ENCODE results near the gene ACOXL. TPM values are rescaled to one million over a fixed set of nuclear protein-coding genes. Genes with fewer than 3 reads are reported as not detected.

Gene ACOXL
- total and polyA plus RNA-seq, 10 of the 15 experiments (the other 5 are each of a cell fraction or from before 2014, with no cell fraction given), result 0.05 to 1.3 (median 0.71) TPM

- ChIA-PET POLR2A (no interaction called here), RAD21 (ENCODE audit: unreplicated experiment) (no interaction called here)
- intact Hi-C loops (cut with micrococcal nuclease; ENCODE audit: unreplicated experiment), result no loop called here
These were observed 292.9 kb downstream of the ACOXL start for GRCh38 chr2:111025288-111025687.

GRCh38 chr2:111028720-111029119 is 296.3 kb downstream of the ACOXL start:
- H3K4me2 ChIP-seq (ENCODE audit: control insufficient read depth, insufficient read depth), result no peak overlapping the region
- peaks cover 11% of the 10 kb centered on the region for H3K4me1 ChIP-seq (ENCODE audit: control insufficient read depth, insufficient read depth, low read length)
- H2AFZ ChIP-seq (ENCODE audit: control insufficient read depth, low read depth, low read length), result no peak overlapping the region
- H3K9ac ChIP-seq (ENCODE audit: control insufficient read depth, insufficient read depth, low read length), result no peak overlapping the region
- DNase-seq (ENCODE audit: low read depth, low spot score) (no peak), FAIRE-seq (no peak), ATAC-seq (no peak)
- CTCF ChIA-PET, result interaction anchor here (0.7 kb wide), 1 partner anchor 92 kb away, joined by 3 read pairs; the partner anchor contains the start of gene BCL2L11
- SMC1A ChIA-PET (ENCODE audit: uncharacterized antibody, unreplicated experiment), result interaction anchor here (1.1 to 1.7 kb wide), 5 partner anchors 15 to 163 kb away, joined by 3 to 5 read pairs (median 3); no protein-coding TSS in a partner anchor
- H3K4me3 ChIP-seq, result no peak overlapping the region
- in situ Hi-C loops (cut with MboI), result no loop called here
- RAD21 ChIA-PET (ENCODE audit: unreplicated experiment), result interaction anchor here (0.8 to 1.2 kb wide), 2 partner anchors 12 to 92 kb away, joined by 3 to 4 read pairs; partner anchors contain the start of gene BCL2L11
- H3K9me3 ChIP-seq (replicated peaks; ENCODE audit: control insufficient read depth, insufficient read depth, low read length), result no peaks in the 10 kb centered on the region; the same call in 2 of the 3 replicates
- BruUV-seq (replicated peaks), result no TSS peak
- TF ChIP-seq RAD21 (IDR thresholded peaks at IDR 0.05; ENCODE audit: insufficient read depth, low read depth, low read length), result peak; percentile 36; the same call in 1 of the 2 replicates
- TF ChIP-seq SREBF1 (IDR thresholded peaks at IDR 0.05; ENCODE audit: low read length), result no peak
- peak in 2 of 3 experiments; percentile 22 to 29; a peak in 3 of 6 replicates for TF ChIP-seq CTCF (IDR thresholded peaks at IDR 0.05 in 2 of 3, conservative IDR thresholded peaks at IDR 0.05 in 1 of 3; ENCODE audit: control insufficient read depth in 2 of 3, extremely low read depth in 1 of 3, insufficient read depth in 1 of 3, low read depth in 3 of 3, low read length in 3 of 3)
- no peaks in the 10 kb centered on the region for H4K20me1 ChIP-seq (ENCODE audit: control insufficient read depth, insufficient read depth)
- H3K79me2 ChIP-seq (ENCODE audit: control insufficient read depth, insufficient read depth, low read length), result no peaks in the 10 kb centered on the region
- POLR2A ChIA-PET, result no interaction called here
- H3K27me3 ChIP-seq (replicated peaks in 1 of 2; ENCODE audit: control insufficient read depth in 2 of 2, insufficient read depth in 2 of 2, low read length in 1 of 2), result peaks cover 0 to 11% of the 10 kb centered on the region in 2 experiments; a peak in 3 of 4 replicates
- intact Hi-C loops (cut with micrococcal nuclease; ENCODE audit: unreplicated experiment), result no loop called here
- no peaks in the 10 kb centered on the region for H3K36me3 ChIP-seq (ENCODE audit: control insufficient read depth in 2 of 2, insufficient read depth in 2 of 2, low read length in 1 of 2)
- no peak overlapping the region for H3K27ac ChIP-seq (ENCODE audit: control insufficient read depth, insufficient read depth)

More at GRCh38 chr2:111025288-111025687, 292.9 kb downstream of the ACOXL start:
- peaks cover 0 to 4% of the 10 kb centered on the region in 2 experiments; a peak in 2 of 4 replicates for H3K27me3 ChIP-seq (replicated peaks in 1 of 2; ENCODE audit: control insufficient read depth in 2 of 2, insufficient read depth in 2 of 2, low read length in 1 of 2)
- no peaks in the 10 kb centered on the region; the same call in 2 of the 3 replicates for H3K9me3 ChIP-seq (replicated peaks; ENCODE audit: control insufficient read depth, insufficient read depth, low read length)
- FAIRE-seq, result no peak
- H3K9ac ChIP-seq (ENCODE audit: control insufficient read depth, insufficient read depth, low read length), result no peak overlapping the region
- in situ Hi-C loops (cut with MboI), result no loop called here
- BruUV-seq (replicated peaks), result no TSS peak
- WGBS (ENCODE audit: insufficient coverage, insufficient replicate concordance, low lambda C conversion rate, missing lambda C conversion rate), result 23% methylated on average over 4 of the region's 4 CpGs
- H3K4me1 ChIP-seq (ENCODE audit: control insufficient read depth, insufficient read depth, low read length), result peaks cover 3% of the 10 kb centered on the region; the same call in 1 of the 2 replicates
- H3K79me2 ChIP-seq (ENCODE audit: control insufficient read depth, insufficient read depth, low read length), result no peaks in the 10 kb centered on the region
- no peak overlapping the region for H2AFZ ChIP-seq (ENCODE audit: control insufficient read depth, low read depth, low read length)
- no peak for DNase-seq (ENCODE audit: low read depth, low spot score)
- no peak overlapping the region for H3K4me2 ChIP-seq (ENCODE audit: control insufficient read depth, insufficient read depth)
- ChIA-PET SMC1A (ENCODE audit: uncharacterized antibody, unreplicated experiment) (interaction anchor here (0.8 to 1.1 kb wide), 2 partner anchors 12 to 19 kb away, joined by 3 read pairs; no protein-coding TSS in a partner anchor), CTCF (interaction anchor here (0.6 to 1.7 kb wide), 2 partner anchors 47 to 214 kb away, joined by 3 read pairs; no protein-coding TSS in a partner anchor)
- peak; percentile 26; the same call in 1 of the 2 replicates for TF ChIP-seq RUNX3 (IDR thresholded peaks at IDR 0.05; ENCODE audit: low read length)
- TF ChIP-seq NFIC (IDR thresholded peaks at IDR 0.05; ENCODE audit: low read depth, low read length), result no peak
- no peaks in the 10 kb centered on the region for H4K20me1 ChIP-seq (ENCODE audit: control insufficient read depth, insufficient read depth)
- no peak overlapping the region for H3K4me3 ChIP-seq
- H3K36me3 ChIP-seq (ENCODE audit: control insufficient read depth in 2 of 2, insufficient read depth in 2 of 2, low read length in 1 of 2), result no peaks in the 10 kb centered on the region
- ATAC-seq, result no peak
- no peak overlapping the region for H3K27ac ChIP-seq (ENCODE audit: control insufficient read depth, insufficient read depth)

Data from GM12878 (cell line).